Mesothelial cell of epicardium (in vitro differentiated cells): ENCODE results near the gene TBC1D10A. TPM values are rescaled to one million over a fixed set of nuclear protein-coding genes. Genes with fewer than 3 reads are reported as not detected.

ENCODE experiments used
- DNase-seq, 2 experiments: peaks; one replicate each; pipeline ENCODE4 v3.0.0; 2021; ENCODE audit warnings: low spot score in 2 of 2; ENCODE audit not compliant: unreplicated experiment in 2 of 2
- H3K27ac Mint-ChIP-seq: 2 replicates; pipeline ENCODE4 v1.8.0; 2021; ENCODE audit warnings: mixed read lengths
- H3K27me3 Mint-ChIP-seq: 2 replicates; pipeline ENCODE4 v1.8.0; 2021; ENCODE audit warnings: low read depth, mixed read lengths
- H3K36me3 Mint-ChIP-seq: 2 replicates; pipeline ENCODE4 v1.8.0; 2021; ENCODE audit warnings: mixed read lengths
- H3K4me1 Mint-ChIP-seq: 2 replicates; pipeline ENCODE4 v1.8.0; 2021; ENCODE audit warnings: mixed read lengths
- H3K4me3 Mint-ChIP-seq: 2 replicates; pipeline ENCODE4 v1.8.0; 2021; ENCODE audit warnings: mild to moderate bottlenecking, moderate library complexity, mixed read lengths
- H3K9me3 Mint-ChIP-seq: 2 replicates; pipeline ENCODE4 v1.8.0; 2021; ENCODE audit warnings: mixed read lengths
- total RNA-seq: library from RNA; stranded (reverse); gene quantifications from 3 replicates; pipeline ENCODE4 v1.2.1, GENCODE V29; 2021
- TF ChIP-seq, protein P1 (sequence below): fragments of 200-600 bp; sonication (generic); IDR thresholded peaks from one replicate; pipeline ENCODE4 v1.5.0; 2021; ENCODE audit warnings: antibody characterized with exemption; ENCODE audit not compliant: unreplicated experiment

The TBC1D10A gene
- total RNA-seq, 1 donor from 2014 or later: 15.1 TPM

GRCh38 chr22:30324014-30324730 lies 2.6 kb downstream of the TBC1D10A start:
- no peaks in the 10 kb centered on the region for H3K9me3 Mint-ChIP-seq
- no peak overlapping the region for H3K4me3 Mint-ChIP-seq
- H3K36me3 Mint-ChIP-seq: peaks cover 3% of the 10 kb centered on the region
- H3K27me3 Mint-ChIP-seq: peaks cover 43% of the 10 kb centered on the region
- no peak for DNase-seq
- peaks cover 40% of the 10 kb centered on the region for H3K4me1 Mint-ChIP-seq
- TF ChIP-seq, protein P1, sequence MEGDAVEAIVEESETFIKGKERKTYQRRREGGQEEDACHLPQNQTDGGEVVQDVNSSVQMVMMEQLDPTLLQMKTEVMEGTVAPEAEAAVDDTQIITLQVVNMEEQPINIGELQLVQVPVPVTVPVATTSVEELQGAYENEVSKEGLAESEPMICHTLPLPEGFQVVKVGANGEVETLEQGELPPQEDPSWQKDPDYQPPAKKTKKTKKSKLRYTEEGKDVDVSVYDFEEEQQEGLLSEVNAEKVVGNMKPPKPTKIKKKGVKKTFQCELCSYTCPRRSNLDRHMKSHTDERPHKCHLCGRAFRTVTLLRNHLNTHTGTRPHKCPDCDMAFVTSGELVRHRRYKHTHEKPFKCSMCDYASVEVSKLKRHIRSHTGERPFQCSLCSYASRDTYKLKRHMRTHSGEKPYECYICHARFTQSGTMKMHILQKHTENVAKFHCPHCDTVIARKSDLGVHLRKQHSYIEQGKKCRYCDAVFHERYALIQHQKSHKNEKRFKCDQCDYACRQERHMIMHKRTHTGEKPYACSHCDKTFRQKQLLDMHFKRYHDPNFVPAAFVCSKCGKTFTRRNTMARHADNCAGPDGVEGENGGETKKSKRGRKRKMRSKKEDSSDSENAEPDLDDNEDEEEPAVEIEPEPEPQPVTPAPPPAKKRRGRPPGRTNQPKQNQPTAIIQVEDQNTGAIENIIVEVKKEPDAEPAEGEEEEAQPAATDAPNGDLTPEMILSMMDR: no peak
- no peak overlapping the region for H3K27ac Mint-ChIP-seq

DNA sequence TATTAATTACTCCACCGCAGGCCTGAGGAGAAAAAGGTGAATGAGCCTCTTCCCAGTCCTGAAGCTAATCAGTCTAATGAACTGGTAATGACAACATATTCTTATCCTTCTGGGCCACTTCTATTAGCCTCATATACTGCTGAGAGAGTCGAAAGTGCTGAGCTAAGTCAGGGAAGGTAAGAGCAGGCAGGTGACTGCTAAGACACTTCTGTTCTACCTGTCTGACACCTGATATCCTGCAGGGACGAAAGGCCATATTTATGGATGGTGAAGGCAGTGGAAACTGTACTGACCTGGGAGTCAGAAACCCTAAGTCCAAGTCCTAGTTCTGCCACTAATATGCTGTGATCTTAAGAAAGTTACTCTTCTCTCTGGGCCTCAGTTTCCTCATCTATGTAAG lies 3.5 kb downstream of the TBC1D10A start:
- TF ChIP-seq, protein P1: no peak
- Mint-ChIP-seq H3K4me1 (peaks cover 41% of the 10 kb centered on the region), H3K9me3 (no peaks in the 10 kb centered on the region), H3K27ac (no peak overlapping the region), H3K27me3 (peaks cover 49% of the 10 kb centered on the region), H3K36me3 (peaks cover 3% of the 10 kb centered on the region), H3K4me3 (no peak overlapping the region)
- DNase-seq: no peak

DNA sequence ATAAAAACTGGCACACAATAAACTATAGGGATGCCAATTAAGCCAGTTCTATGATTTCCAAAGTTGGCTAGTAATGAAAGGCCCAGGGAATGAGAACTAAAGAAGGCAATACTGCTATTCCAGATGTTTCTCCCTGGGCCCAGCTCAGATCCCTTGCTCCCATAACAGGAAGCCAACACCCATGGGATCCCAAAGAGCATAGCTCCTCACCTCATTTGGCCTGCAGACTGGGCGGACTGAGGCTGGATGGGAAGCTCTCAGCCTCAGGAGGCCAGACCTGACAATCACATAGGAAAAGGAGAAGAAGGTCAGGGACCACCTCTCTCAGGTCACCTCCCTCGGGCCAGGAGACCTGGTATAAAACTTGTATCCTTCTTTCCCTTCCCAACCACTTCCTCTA lies 5.3 kb downstream of the TBC1D10A start:
- no peak overlapping the region for H3K27ac Mint-ChIP-seq
- peaks cover 3% of the 10 kb centered on the region for H3K36me3 Mint-ChIP-seq
- peaks cover 63% of the 10 kb centered on the region for H3K27me3 Mint-ChIP-seq
- no peak for DNase-seq
- H3K9me3 Mint-ChIP-seq: no peaks in the 10 kb centered on the region
- H3K4me3 Mint-ChIP-seq: no peak overlapping the region
- peaks cover 30% of the 10 kb centered on the region for H3K4me1 Mint-ChIP-seq
- TF ChIP-seq, protein P1: no peak

- peaks cover 67% of the 10 kb centered on the region for H3K27me3 Mint-ChIP-seq
- no peak overlapping the region for H3K4me3 Mint-ChIP-seq
- H3K27ac Mint-ChIP-seq: no peak overlapping the region
- no peak for DNase-seq
- H3K36me3 Mint-ChIP-seq: peaks cover 3% of the 10 kb centered on the region
- TF ChIP-seq, protein P1: no peak
- H3K4me1 Mint-ChIP-seq: peaks cover 19% of the 10 kb centered on the region
- H3K9me3 Mint-ChIP-seq: no peaks in the 10 kb centered on the region
Measured at GRCh38 chr22:30320021-30320556, 6.7 kb downstream of the TBC1D10A start.

DNA sequence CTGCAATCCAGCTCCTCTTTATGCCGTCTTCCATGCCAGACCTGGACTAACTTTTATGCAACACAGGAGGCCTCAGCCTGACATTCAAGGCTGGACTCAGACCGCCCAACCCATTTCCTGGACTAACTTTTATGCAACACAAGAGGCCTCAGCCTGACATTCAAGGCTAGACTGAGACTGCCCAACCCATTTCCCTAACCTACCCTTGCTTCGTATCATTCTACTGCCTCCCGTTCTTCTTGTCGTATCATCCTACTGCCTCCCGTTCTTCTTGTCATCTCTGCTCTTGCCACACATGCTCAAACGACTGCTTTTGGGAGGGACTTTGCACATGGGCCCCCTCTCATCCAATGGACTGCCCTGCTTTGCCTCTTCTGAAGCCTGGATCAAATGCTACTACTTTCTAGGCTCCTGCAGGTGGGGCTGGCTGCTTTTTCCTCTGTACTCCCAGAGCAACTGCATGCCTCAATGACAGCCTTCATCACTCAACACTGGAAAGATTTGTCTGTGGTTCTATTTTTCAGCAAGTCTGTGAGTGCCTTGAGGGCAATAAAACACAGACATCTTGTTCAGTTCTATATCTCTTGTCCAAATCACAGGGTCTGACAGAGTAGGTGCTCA lies 7.8 kb downstream of the TBC1D10A start:
- TF ChIP-seq, protein P1: no peak
- Mint-ChIP-seq H3K9me3 (no peaks in the 10 kb centered on the region), H3K4me3 (no peak overlapping the region), H3K4me1 (peaks cover 13% of the 10 kb centered on the region), H3K36me3 (peaks cover 3% of the 10 kb centered on the region), H3K27me3 (peaks cover 59% of the 10 kb centered on the region), H3K27ac (no peak overlapping the region)
- DNase-seq: no peak
